HCEC 1CT (cell line): ENCODE measurements around the gene TMEM72.
A peak's percentile ranks its signal among the peaks of the same experiment; 100 is the strongest.

Experiments
- DNase-seq: peaks from one replicate; pipeline ENCODE4 v3.0.0-alpha.2; 2017

Gene TMEM72

DNA sequence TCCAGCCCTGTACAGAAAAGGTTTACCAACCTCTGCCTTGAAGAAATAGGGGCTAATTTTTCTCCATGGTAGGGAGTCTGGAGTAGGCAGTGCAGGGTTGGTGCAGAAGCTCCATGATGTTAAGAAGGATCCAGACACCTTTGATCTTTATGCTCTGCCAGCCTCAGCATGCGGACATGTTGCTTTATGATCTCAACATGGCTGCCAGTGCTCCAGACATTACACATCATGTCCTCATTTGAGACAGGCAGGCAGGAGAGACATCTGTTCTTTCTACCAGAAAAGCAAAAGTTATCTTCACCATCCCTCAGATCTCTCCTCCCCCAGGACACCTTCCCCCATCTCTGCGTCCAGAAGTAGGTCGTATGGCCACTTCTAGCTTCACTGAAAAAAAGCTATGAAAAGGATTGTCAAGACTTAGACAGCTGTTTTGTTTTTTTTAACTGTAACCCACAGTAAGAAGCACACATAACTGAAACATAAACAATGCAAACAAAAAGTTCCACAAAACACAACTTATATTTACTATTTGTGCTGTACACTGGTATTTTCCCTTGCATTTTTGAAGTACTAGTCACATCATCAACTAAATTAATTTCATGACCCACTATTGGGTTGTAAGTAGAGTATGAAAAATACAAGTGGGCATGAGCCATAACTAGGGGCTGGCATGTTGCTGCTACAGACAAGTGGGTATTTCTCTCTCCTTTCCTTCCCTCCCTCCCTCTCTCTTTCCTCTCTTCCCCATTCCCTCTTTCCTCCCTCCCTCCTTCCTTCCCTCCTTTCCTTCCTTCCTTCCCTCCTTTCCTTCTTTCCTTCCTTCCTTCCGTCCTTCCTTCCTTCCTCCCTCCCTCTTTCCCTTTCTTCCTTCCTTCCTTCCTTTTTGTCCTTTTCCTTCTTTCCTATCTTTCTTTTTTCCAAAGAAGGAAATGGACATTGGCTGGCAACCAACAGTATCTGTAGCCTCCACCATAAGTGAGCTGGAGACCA is 45.9 kb downstream of the TMEM72 start:
- DNase-seq, result no peak

DNA sequence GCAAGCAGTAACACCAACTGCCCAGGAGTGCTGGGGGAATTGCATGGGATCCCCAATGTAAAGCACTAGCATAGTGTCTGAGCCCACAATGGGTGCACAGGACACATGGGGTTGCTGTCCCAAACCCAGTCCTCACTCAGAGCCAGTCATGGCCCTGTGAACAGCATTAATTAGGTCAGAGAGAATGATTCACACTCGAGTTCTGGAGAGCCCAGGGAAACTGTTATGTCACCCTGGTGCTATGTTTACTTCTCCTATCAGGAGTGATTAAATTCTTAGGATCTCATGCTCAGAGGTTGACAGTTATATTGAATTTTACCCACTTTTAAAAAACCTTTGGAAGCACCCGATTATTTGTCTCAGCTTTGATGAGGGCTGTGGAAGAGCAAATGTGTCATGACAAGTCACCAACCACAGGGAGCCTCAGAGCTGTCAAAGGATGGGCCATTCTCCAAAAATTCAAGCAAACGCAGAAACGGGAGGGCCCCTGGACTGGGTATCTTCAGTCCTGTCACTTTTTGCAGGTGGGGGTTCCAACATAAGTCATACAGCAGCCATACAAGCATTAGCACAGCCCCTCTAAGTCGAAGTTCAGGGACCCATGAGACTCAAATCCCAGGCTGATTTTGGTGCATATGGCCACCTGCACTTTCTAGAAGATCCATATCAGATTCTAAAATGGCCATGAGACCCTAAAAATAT is 47.2 kb downstream of the TMEM72 start:
- peak; percentile 67 for DNase-seq

DNA sequence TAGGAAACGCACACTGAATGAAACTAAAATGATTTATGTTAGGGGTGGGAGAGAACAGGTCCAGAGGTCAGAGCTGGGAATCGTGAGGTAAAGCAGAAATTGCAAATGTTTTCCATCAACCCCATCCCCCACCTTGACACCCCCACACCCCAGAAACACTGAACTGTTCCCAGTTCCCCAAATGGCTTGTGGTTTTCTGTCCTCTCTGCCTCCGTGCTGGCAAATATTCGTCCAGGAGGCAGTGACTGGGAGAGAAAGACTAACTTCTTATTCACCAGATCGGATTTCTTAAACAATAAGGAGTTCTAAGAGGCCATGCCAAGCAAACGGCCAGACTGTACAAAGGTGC is 47.7 kb downstream of the TMEM72 start:
- DNase-seq, result no peak

DNA sequence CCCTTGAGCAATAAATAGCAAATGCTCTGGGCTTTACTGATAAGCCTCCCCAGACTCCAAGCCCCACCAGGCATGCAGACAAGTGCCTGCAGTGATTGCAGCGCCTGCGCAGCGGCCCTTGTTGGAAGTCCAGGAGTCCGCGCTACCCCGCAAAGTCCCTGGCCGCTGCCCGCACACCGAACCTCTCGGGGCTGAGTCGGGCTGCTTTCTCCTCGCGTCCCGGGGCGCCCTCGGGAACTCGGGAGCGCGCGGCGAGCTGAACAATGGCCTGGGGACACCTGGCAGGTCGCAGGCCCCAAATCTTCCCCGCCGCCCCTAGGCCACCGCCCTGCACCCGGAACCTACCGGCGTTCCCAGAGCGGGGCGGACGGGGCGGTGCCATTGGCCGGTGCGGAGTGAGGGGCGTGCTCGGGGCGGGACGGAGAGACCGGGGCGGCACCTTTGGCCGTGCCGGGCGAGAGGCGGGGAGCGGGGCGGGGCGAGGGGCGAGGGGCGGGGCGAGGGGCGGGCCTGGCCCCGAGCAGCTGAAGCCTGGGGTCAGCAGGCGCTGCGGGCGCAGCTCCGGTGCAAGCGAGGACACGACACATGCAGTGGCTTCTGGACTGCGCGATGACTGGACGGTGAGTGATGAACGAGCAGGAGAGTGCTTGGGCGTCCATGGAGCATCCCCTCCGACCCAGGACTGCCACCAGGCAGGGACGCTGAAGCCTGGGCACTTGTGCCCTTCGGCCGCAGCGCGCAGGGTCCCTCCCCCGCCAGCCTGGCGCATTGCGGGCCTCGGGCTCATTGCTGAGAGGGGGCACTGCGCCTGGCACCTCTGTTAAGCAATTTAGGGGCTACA is 48.3 kb downstream of the TMEM72 start, which contains the start of gene RASSF4:
Gene RASSF4, plus strand, starts transcription at position 556 of the 841 bp plus-strand sequence. CDS start 10,401 bp downstream, outside the sequence.
- peak; percentile 76 for DNase-seq

DNA sequence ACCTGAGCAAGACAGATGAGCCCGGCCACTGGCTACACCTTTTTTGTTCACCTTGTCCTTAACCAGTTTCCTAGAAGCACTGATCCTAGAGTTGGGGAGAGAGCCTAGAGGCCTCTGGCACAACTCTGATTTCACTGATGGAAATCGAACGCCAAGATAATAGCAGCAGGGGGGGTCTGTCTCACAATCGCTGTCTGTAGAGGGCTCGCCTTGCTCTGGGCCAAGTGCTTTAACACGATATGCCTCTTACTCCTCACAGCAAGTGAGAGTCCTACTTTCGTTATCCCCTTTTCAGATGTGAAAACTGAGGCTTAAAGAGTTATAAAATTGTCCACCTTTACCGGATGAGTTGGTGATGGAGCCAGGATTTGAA is 48.9 kb downstream of the TMEM72 start:
- no peak for DNase-seq

DNA sequence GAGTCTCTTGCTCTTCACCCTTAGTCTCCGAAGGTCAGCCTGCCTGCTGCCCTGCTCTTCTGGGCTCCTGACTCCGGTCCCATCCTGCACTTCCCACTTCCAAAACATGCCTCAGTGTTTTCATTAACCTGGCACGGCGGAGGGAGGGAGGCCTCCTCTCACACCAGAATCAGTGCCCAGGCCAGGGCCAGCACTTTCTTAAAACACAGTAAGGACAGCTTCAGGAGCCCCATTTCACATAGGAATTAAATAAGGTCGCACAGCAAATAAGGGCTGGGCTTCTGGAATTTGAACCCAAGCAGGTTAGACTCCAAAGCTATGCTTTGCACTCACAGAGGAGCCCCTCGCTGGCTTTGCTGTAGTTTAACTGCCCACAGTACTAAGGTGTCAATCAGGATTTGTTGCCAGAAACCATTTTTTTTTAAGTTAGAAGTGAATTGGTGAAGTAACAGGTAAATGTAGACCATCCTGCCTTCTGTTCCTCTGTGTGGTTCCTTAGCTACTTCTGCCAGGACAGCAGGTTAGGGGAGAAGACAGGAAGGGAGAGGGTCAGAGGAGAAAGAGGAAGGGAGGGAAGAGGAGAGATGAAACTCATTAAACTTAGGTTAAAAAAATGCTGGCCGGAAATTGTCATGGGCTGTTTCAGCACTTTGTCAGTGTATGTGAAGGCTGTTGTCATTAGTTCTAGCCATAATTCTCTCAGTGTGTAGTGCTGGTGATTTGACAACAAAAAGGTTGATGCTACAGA is 49.5 kb downstream of the TMEM72 start:
- DNase-seq, result no peak

DNA sequence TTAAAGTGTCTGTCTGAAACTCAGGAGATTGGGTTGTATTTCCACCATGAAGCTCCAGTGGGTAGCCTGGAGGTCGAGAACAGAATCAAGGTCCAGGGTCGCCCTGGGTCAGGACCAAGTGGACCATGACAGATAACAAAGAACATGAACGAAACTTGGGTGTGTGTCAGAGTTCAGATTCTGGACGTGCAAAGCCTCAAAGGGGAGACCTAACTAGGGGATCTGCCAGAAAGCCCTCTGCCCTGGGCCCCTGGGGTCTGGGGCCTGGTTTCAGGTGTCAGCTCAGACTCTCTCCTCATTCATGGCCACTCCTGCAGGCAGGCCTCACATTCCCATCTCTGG is 50.1 kb downstream of the TMEM72 start:
- no peak for DNase-seq

DNA sequence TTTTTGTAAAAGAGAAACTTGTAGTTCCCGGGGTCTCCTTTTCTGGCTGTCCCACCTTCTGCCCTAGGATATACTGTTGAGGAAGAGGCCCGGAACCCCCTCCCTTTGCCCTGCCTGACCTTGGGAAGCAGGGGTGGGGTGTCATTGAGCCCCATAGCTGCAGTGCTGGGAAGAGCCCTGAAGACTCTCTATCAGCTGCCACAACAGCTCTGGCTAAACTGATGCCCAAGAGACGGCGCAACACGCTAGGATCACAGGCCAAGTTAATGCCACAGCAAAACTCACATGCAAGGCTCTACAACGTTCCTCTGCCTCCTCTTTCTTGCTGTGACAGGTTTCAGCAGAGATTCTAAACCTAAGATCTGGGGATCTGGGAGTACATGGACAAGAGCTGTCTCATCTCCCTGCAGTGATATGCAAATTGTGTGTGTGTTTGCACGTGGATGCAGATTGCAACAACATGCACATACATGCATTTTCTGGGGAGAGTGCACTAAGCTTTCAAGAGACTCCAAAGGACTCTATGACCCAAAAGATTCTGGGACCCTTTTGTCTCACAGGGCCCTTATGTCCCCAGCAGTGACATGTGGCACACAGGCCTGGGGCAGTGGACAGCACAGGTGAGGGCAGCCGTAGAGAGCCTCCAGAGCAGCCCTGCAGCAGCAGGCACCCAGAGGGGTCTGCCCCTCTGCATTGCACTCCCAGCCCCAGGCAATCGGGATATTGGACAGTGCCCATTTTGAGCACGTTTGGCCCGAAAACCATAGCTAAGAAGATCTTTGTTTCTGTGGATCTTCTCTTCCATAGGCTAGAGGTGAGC is 51.0 kb downstream of the TMEM72 start:
- DNase-seq, result no peak

DNA sequence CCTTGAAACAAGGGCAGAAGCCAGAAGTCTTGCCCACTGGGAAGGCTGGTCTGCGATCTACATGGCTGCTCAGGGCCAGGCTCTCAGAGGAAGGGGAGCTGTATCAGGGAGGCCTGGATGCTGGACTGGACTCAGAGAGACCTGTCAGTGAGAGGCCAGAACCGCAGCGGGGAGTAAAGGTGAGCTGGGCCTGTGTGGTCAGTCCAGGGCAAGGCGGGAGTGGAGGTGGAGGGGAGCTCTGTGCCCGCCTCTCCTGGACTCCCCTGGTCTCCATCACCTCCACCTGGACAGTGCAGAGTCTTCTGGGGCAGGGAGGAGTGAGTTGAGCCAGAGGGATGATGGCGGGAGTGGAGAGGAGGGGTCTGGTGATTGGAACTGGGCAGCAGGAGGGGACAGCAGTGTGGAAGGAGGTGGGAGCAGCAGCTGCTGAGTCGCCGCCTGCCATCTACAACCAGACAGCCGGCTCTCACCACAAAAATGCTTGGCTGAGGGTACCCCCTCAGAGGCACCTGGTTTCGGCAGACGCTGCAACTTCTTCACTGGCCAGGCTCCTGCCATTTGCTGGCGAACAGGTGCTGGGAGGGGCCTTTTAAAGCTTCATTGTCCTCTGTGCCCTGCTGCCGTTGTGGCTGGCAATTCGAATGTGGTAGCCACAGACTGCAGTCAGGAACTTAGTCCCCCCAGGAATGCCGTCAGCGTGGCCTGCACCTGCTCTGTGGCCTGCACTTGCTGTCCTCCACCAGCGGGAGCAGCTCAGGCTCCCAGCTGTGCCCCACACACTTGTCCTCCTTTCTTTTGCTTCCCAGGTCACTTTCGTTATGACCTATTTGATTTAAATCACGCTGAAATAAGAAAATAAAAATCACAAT is 52.0 kb downstream of the TMEM72 start:
- no peak for DNase-seq

DNA sequence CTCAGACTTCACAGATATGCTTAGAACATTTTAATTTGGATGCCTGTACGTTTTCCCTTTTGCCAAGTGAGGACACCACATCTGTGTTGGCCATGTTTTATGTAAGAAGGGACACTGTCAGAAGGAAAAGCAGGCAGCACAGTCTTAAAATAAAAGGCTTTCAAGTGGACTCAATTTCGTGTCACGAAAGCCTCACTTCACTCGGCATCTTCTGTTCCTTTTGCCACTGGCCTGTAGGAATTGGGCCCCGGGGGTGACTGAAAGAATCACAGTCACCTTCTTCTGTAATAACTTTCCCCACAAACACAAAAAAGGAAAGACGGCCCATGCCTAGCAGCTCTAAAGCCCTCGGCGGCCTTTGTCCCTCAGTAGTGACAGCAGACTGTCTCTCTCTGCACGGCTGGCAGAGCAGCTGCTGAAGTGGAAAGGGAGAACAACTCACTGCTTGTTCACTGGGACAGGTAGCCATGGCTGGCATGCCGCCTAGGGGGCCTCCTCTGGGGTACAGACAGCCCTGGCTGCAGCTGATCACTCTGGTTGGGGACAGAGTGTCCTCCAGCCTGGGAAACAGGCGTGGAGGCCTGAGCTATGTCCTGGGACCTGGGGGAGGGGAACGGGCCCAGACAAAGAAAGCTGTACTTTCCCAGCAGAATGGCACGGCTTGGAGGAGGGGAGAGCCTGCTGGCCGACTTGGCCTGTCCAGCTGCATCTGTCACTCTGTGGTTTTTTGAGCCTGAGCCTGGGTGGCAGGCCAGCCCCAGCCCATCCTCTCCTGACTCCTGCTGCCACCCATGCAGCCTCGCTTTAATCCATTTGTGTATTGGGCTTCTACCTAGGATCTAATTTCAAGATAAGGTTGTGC is 52.9 kb downstream of the TMEM72 start:
- no peak for DNase-seq

DNA sequence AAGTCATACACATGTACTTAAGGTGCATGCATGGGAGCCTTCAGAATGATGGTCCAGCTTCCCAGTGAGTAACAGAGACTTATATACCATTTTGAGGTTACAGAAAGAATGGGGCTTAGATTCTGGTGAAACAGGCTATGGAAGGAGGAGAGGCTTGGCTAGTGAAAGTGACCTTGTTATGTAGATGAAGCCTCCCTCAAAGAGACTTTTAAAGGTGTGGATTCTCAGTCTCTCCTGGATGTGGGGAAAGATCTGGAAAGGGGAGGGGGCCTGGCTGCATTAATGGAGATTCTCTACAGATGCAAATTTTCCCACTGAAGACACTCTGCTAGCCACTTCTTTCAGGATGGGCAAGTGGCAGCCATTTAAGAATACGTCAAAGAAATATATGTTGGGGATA is 54.0 kb downstream of the TMEM72 start:
- no peak for DNase-seq

DNA sequence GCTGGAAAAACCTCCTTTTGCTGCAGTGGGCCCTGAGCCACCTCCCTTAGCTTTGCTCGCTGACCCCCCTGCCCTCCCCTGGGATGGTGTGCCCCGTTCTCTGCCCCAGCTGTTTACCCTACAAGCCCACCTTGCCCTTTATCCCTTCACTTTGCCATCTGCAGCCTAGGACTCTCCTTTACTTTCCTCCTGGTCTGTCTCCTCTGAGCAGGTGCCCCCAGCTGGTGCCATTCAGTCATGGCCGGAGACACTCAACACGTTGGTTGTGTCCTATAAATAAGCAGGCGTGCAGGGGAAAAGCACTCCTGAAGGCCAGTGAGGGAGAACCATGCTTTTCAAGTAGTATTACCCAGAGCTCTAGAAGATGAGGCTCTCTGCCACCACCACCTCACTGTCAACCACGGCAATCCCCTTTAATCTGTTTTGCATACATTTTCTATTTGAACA is 54.5 kb downstream of the TMEM72 start:
- no peak for DNase-seq

DNA sequence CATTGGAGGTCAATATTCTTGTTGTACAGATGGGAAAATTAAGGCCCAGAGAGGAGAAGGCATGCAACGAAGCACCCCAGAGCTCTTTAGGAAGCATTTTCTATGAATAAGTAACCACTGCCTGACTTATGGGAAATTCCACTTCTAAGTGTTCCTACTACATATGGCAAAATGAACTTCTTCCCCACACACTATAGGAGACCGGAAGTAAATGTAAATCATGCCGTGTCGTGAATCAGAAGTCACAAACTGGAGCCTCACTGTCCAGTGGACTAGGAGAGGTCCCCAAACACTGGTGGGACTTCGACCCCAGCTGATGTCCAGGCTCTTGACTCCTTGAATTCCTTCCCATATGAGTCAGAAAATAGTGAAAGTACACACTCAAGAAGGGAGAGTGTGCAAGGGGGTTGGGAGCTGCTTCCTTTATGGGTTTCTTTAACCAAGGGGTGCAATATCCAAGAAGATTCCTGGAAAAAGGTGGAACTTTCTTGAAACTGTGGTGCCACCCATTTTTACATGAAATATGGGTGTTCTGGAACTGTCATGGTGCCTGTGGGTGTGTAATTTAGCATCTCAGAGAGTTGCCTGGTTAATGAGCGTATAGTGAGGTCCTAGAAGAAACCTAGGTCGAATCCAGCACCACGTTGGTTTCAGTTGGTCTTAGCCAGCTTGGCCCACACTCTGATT is 55.1 kb downstream of the TMEM72 start:
- DNase-seq, result peak; percentile 15

DNA sequence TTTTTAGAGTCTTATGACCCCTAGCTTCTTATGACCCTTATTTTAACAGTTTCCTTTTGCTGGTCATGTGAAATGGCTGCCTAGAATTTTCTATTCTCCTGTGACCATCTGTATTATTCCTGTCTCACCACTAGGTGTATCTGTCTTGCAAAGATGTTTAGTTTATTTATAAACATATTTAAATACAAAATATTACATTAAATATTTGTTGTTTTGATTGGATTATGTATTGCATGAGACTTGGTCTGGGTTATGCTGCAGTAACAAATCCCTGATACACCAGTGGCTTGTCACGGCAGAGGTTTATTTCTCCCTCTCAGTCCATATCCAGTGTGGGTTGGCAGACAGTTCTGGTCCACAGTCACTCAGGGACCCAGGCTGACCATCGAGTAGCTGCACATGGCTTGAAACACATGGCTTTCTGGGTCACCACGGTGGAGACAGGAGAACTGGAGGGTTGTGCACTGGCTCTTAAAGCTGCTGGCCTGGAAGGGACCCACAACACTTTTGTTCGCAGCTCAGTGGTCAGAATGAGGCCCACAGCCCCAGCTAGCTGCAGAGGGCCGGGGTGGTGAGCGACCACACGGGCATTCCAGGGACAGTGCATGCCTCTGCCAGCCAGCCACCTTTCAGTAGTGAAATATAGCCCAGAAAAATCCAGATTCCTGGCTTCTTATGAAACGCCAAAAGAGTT is 55.8 kb downstream of the TMEM72 start:
- no peak for DNase-seq

DNA sequence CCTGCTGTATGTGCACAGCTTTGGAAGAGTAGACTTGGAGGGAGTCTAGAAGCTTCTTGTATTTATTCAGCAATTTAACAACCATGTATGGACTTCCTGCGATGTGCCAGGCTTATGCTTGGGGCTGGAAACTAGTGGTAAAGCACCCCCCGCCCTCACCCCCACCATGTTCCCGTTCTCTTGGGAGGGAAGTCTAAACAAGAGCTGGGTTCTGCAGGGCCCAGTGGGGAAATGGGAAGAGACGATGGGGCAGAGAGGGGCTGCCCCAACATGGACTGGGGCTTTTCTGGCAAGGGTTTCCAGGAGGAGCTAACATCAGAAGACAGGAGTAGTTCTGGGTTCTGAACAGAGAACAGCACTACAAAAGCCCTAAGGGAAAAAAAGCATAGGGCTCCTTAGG is 56.5 kb downstream of the TMEM72 start:
- no peak for DNase-seq

DNA sequence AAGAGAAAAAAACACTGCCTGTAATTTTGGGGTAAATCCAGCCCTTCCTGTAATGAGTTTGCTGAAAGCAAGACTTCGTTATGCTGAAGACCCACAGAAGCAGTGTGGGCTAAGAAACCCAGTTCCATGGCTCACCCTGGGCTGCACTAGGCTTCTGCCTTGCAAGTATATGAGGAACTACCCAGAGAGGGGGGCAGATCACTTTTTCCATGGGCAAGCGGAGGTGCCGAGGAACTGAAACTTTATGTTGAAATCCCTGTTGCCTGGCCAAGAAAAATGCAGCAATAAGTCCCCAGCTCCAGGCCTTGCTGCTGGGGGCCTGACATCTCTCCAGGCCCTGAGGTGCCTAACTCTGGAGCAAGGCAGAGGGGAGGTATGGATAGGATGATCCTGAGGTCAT is 57.0 kb downstream of the TMEM72 start:
- no peak for DNase-seq

DNA sequence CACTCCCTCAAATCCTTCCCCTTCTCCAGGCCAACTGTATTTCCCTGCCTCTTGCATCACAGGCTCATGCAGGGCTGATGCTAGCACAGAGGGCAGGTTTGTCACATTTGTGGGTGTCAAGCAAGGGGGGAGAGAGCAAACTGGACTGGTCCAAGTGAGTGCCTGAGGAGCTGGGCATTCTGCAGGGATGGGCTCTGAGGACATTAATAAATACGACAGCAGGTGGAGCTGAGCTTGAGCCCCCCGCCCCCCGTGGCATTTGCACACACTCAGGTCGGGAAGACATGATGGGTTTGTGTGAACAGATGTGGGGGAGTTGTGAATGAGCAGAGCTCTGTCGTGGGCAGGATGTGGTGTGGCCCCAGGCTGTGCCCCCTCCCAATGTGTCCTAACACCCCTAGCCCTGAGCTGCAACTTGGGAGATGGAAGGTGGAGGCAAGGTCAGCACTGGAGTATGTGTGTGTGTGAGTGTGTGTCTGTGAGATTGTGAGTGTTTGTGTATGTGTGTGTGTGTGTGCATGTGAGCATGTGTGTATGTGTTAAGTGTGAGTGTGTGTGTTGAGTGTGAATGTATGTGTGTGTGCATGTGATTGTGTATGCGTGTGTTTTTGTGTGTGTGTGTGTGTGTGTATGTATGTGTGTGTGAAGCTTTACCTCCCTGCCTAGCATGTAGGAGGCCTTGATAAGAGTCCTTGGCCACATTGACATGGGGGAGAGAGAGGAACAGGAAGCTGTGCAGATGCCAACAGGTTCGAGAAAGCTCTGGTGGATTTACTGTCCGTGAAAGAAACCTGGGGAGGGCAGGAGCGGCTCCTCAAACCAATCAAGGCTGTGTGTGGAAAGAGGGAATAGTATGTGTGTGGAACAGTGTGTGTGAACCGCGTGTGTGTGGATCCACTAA is 57.6 kb downstream of the TMEM72 start:
- no peak for DNase-seq
